CD14-positive monocyte (primary cell): Measurements from ENCODE around the gene SGCD. TPM values are rescaled to one million over a fixed set of nuclear protein-coding genes. Genes with fewer than 3 reads are reported as not detected.

Experiments
- DNase-seq, 3 donors: peaks; one replicate each; pipeline ENCODE4 v3.0.0-alpha.2; 2011 to 2022
- H2AFZ ChIP-seq: 2 replicates; pipeline ENCODE4 v1.6.0; 2012; ENCODE audit warnings: mild to moderate bottlenecking, low read depth, low read length, inconsistent platforms; ENCODE audit not compliant: insufficient read depth, poor library complexity, severe bottlenecking
- H3K27ac ChIP-seq, 2 donors: 1 replicate in 1 of 2; 2 replicates in 1 of 2; pipeline ENCODE4 v1.5.1; 2012 to 2013; ENCODE audit warnings: low read length in 2 of 2, control low read depth in 1 of 2, inconsistent platforms in 1 of 2, low read depth in 1 of 2, mild to moderate bottlenecking in 1 of 2
- H3K27me3 ChIP-seq, 2 donors: one replicate each; pipeline versions ENCODE4 v1.6.0 to v1.6.1; 2011 to 2013; ENCODE audit warnings: low read length in 2 of 2; ENCODE audit not compliant: control insufficient read depth in 2 of 2, insufficient read depth in 2 of 2
- H3K36me3 ChIP-seq, 2 donors: replicated peaks in 1 of 2; 1 replicate in 1 of 2; 2 replicates in 1 of 2; pipeline versions ENCODE4 v1.5.1 to v1.6.1; 2012 to 2013; ENCODE audit warnings: low read length in 2 of 2, control low read depth in 1 of 2, inconsistent platforms in 1 of 2, mild to moderate bottlenecking in 1 of 2; ENCODE audit not compliant: insufficient read depth in 2 of 2, control insufficient read depth in 1 of 2
- H3K4me1 ChIP-seq, 2 donors: 1 replicate in 1 of 2; 2 replicates in 1 of 2; pipeline versions ENCODE4 v1.5.1 to v1.6.1; 2012 to 2013; ENCODE audit warnings: low read length in 2 of 2, control low read depth in 1 of 2, inconsistent platforms in 1 of 2, mild to moderate bottlenecking in 1 of 2, moderate library complexity in 1 of 2; ENCODE audit not compliant: insufficient read depth in 2 of 2, control insufficient read depth in 1 of 2
- H3K4me2 ChIP-seq: replicated peaks from 2 replicates; pipeline ENCODE3; 2012; ENCODE audit warnings: low read length, moderate library complexity, mild to moderate bottlenecking; ENCODE audit not compliant: poor library complexity, severe bottlenecking; ENCODE audit errors: extremely low read depth
- H3K4me3 ChIP-seq, 3 experiments: fragments of 200-600 bp in 1 of 3; sonication (generic) in 1 of 3; replicated peaks in 1 of 3; 1 replicate in 2 of 3; 2 replicates in 1 of 3; pipeline ENCODE4 v1.5.1; 2011 to 2013; ENCODE audit warnings: low read length in 3 of 3, mild to moderate bottlenecking in 3 of 3, control low read depth in 2 of 3, low read depth in 2 of 3, inconsistent platforms in 1 of 3, moderate library complexity in 1 of 3
- H3K79me2 ChIP-seq: 2 replicates; pipeline ENCODE4 v1.6.0; 2012; ENCODE audit warnings: mild to moderate bottlenecking, control low read depth, inconsistent platforms, low read length, moderate library complexity; ENCODE audit not compliant: insufficient read depth
- H3K9ac ChIP-seq: 2 replicates; pipeline ENCODE4 v1.6.0; 2017; ENCODE audit warnings: low read length, mild to moderate bottlenecking; ENCODE audit not compliant: insufficient read depth, poor library complexity, severe bottlenecking
- H3K9me3 ChIP-seq, 2 donors: replicated peaks in 1 of 2; 1 replicate in 1 of 2; 2 replicates in 1 of 2; pipeline versions ENCODE4 v1.5.1 to v1.6.1; 2012 to 2013; ENCODE audit warnings: low read length in 2 of 2, control low read depth in 1 of 2; ENCODE audit not compliant: control insufficient read depth in 1 of 2, insufficient read depth in 1 of 2
- H4K20me1 ChIP-seq: 2 replicates; pipeline ENCODE4 v1.6.0; 2012; ENCODE audit warnings: mild to moderate bottlenecking, low read length, control low read depth, moderate library complexity; ENCODE audit not compliant: insufficient read depth
- H3K27ac Mint-ChIP-seq, 7 donors: one replicate each; pipeline ENCODE4 v1.8.0; 2020; ENCODE audit warnings: mild to moderate bottlenecking in 7 of 7, mixed read lengths in 7 of 7, moderate library complexity in 6 of 7, inconsistent platforms in 2 of 7
- H3K27me3 Mint-ChIP-seq, 3 donors: one replicate each; pipeline ENCODE4 v1.8.0; 2021 to 2022; ENCODE audit warnings: low read depth in 3 of 3, mild to moderate bottlenecking in 3 of 3, mixed read lengths in 3 of 3, moderate library complexity in 3 of 3, inconsistent platforms in 1 of 3
- H3K36me3 Mint-ChIP-seq, 2 donors: one replicate each; pipeline ENCODE4 v1.8.0; 2020; ENCODE audit warnings: mixed read lengths in 2 of 2, inconsistent platforms in 1 of 2, mild to moderate bottlenecking in 1 of 2
- H3K4me1 Mint-ChIP-seq: one replicate; pipeline ENCODE4 v1.8.0; 2020; ENCODE audit warnings: mild to moderate bottlenecking, mixed read lengths
- H3K4me3 Mint-ChIP-seq, 2 donors: one replicate each; pipeline ENCODE4 v1.8.0; 2020; ENCODE audit warnings: mild to moderate bottlenecking in 2 of 2, mixed read lengths in 2 of 2, moderate library complexity in 1 of 2
- H3K9me3 Mint-ChIP-seq, 7 donors: one replicate each; pipeline ENCODE4 v1.8.0; 2020 to 2022; ENCODE audit warnings: mixed read lengths in 7 of 7, mild to moderate bottlenecking in 6 of 7, moderate library complexity in 6 of 7, inconsistent platforms in 2 of 7
- WGBS: methylation state at CpG from one replicate; pipeline ENCODE4 v1.1.5; 2013; ENCODE audit warnings: missing lambda C conversion rate; ENCODE audit not compliant: insufficient coverage; 5-methylcytosine and 5-hydroxymethylcytosine counted together
- intact Hi-C, 2 donors: fragments of 100-400 bp; cut with micrococcal nuclease; formaldehyde crosslinking; loops; one replicate each; pipeline versions ENCODE4 v1.15.0 to v1.15.1; 2023
- polyA plus RNA-seq, 3 donors: library from polyadenylated mRNA; depleted of rRNA in 1 of 3; unstranded in 2 of 3; stranded (reverse) in 1 of 3; fragments of 300-500 nt in 2 of 3; fragments of >200 nt in 1 of 3; fragmentation: Illumina TruSeq in 2 of 3; gene quantifications; 1 replicate in 2 of 3; 2 replicates in 1 of 3; pipeline ENCODE4 v1.2.3, GENCODE V29; 2012 to 2021
- TF ChIP-seq, protein P1 (sequence below): fragments of 200-600 bp; IDR thresholded peaks from one replicate; pipeline ENCODE4 v1.8.0; 2022; ENCODE audit warnings: antibody characterized with exemption, mild to moderate bottlenecking

The SGCD gene
- polyA plus RNA-seq, 3 donors = not detected

DNA sequence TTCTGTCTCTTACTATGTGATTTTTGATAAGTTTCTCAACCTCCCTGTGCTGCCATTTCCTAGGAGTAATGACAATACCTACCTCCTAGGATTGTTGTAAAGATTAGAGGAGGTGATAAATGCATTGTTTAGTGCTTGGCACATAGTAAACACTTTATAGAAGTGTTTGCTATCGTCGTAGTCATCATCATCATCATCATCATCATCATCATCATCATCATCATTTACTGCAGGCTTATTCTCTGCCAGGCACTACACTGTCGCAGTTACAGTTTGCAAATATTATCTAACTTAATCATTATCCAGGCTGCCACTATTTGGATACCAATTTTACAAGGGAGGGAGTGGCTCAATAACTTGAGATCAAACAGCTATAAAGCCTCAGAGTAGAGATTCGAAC, 24.5 kb downstream of the SGCD start:
- Histone ChIP-seq H3K4me1 (no peaks in the 10 kb centered on the region), H3K79me2 (no peaks in the 10 kb centered on the region), H3K36me3 (no peaks in the 10 kb centered on the region), H3K27ac (no peak overlapping the region), H2AFZ (no peak overlapping the region), H3K9ac (no peak overlapping the region), H3K9me3 (peaks cover 0 to 3% of the 10 kb centered on the region in 2 donors), H3K27me3 (no peaks in the 10 kb centered on the region), H4K20me1 (no peaks in the 10 kb centered on the region), H3K4me3 (no peak overlapping the region), H3K4me2 (no peak overlapping the region)
- H3K36me3 Mint-ChIP-seq = no peaks in the 10 kb centered on the region
- H3K4me3 Mint-ChIP-seq = no peak overlapping the region
- no peak for DNase-seq
- intact Hi-C loops = no loop called here
- H3K4me1 Mint-ChIP-seq = no peaks in the 10 kb centered on the region
- no peaks in the 10 kb centered on the region for H3K27me3 Mint-ChIP-seq
- no peak overlapping the region for H3K27ac Mint-ChIP-seq
- peaks cover 0 to 7% (median 2%) of the 10 kb centered on the region in 7 donors for H3K9me3 Mint-ChIP-seq
- WGBS = 67% methylated on average over 1 of the region's 4 CpGs
- TF ChIP-seq, protein P1, sequence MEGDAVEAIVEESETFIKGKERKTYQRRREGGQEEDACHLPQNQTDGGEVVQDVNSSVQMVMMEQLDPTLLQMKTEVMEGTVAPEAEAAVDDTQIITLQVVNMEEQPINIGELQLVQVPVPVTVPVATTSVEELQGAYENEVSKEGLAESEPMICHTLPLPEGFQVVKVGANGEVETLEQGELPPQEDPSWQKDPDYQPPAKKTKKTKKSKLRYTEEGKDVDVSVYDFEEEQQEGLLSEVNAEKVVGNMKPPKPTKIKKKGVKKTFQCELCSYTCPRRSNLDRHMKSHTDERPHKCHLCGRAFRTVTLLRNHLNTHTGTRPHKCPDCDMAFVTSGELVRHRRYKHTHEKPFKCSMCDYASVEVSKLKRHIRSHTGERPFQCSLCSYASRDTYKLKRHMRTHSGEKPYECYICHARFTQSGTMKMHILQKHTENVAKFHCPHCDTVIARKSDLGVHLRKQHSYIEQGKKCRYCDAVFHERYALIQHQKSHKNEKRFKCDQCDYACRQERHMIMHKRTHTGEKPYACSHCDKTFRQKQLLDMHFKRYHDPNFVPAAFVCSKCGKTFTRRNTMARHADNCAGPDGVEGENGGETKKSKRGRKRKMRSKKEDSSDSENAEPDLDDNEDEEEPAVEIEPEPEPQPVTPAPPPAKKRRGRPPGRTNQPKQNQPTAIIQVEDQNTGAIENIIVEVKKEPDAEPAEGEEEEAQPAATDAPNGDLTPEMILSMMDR = no peak

DNA sequence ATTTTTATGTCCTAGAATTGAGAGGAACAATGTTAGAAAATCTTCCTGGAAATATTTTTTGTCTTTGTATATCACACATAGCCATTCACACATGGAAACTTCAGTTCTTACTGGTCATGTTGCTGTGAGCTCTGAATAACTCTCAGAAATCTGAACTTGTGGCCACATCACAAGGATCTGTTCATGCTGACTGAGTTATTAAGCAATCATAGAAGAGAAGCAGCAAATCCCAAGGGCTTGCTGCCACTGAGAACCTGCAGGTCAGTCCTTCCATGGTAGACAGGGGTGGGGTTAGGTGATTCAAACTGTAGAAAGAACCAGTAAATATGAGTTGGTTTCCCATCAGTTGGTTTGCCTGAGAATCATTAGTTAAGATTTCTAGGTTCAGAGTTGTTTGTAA, 27.6 kb downstream of the SGCD start:
- Mint-ChIP-seq H3K9me3 (peaks cover 0 to 3% (median 0%) of the 10 kb centered on the region in 7 donors), H3K27me3 (no peaks in the 10 kb centered on the region), H3K27ac (no peak overlapping the region), H3K4me1 (no peaks in the 10 kb centered on the region), H3K4me3 (no peak overlapping the region), H3K36me3 (no peaks in the 10 kb centered on the region)
- intact Hi-C loops = no loop called here
- no peak overlapping the region for H3K4me3 ChIP-seq
- H2AFZ ChIP-seq = no peak overlapping the region
- no peak overlapping the region for H3K4me2 ChIP-seq
- TF ChIP-seq, protein P1 = no peak
- peaks cover 0 to 3% of the 10 kb centered on the region in 2 donors for H3K9me3 ChIP-seq
- H3K4me1 ChIP-seq = no peaks in the 10 kb centered on the region
- no peak for DNase-seq
- H3K36me3 ChIP-seq = no peaks in the 10 kb centered on the region
- H3K79me2 ChIP-seq = no peaks in the 10 kb centered on the region
- no peak overlapping the region for H3K9ac ChIP-seq
- no peaks in the 10 kb centered on the region for H3K27me3 ChIP-seq
- no peak overlapping the region for H3K27ac ChIP-seq
- H4K20me1 ChIP-seq = no peaks in the 10 kb centered on the region
